GM18498 (cell line): ENCODE measurements around the gene SLC2A11.
A peak's percentile ranks its signal among the peaks of the same experiment; 100 is the strongest.

ENCODE experiments used
- ATAC-seq: cut with Tn5 transposase; IDR thresholded peaks from one replicate; pipeline ENCODE4 v1.9.1; 2021; ENCODE audit warnings: mild to moderate bottlenecking, moderate library complexity; ENCODE audit not compliant: unreplicated experiment

The SLC2A11 gene

DNA sequence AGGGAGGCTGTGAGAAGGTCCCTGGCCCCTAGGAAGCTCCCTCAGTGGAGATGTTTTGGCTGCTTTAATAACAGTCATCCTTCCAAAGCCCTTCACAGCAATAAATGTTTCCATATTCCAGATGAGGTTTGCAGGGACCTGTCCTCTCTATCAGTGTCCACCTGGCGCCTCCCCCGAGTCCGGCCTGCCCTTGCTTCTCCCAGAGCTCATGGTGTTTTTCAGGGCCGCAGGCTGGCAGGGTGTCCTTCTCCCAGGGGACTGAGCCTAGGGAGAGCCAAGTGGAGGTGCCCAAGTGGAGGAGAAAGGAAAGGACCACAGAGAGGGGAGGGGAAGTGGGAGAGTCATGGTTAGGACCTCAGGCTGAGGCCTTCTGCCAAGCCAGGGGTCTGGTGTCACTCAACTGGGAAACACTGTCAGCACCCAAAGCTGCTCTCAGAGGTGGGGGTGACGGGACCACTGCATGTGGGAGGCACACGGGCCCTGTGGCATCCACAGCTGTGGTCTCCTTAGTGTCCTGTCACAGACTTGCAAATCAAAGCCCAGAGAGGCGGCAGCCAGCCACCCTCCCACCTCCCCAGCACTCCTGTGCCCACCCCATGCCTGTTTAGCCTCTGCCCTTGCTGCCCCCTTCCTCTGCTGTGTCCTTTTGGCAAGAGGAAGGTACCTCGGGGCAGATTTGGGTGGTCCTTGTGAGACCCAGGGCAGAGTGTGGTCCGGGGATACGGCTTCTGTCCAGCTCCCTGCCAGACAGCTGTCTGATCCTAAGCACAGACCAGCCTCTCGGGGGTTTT lies 25.3 kb upstream of the SLC2A11 start:
- ATAC-seq: no peak

DNA sequence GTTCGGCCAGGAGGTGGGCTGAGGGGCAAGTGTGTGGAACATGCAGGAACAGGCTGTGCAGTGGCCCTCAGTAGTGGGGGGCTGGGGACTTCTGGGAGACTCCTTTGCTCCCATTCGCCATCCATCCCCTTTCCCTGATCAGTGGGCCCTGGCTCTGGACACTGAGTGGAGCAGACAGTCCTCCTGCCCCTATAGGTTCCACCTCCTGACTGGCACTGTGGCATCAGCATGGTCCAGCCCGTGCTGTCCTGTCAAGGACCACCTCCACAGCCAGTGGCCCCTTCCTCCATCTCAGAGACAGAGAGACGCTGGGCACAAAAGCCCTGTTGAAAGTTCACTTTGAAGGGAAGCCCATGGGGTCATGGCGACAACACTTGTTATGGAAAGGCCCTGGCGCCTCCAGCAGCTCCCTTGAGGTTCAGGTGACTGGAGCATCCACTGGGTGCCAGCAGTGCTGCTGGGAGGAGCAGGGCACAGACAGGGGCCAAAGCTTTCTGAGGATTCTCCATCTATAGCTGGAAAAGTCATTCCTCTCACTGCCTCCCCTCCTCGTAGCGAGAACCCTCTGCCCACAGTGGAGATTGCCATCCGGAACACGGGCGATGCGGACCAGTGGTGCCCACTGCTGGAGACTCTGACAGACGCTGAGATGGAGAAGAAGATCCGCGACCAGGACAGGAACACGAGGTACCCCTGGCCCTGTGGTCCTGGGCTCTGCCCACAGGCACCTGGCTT lies 24.5 kb upstream of the SLC2A11 start:
- no peak for ATAC-seq

DNA sequence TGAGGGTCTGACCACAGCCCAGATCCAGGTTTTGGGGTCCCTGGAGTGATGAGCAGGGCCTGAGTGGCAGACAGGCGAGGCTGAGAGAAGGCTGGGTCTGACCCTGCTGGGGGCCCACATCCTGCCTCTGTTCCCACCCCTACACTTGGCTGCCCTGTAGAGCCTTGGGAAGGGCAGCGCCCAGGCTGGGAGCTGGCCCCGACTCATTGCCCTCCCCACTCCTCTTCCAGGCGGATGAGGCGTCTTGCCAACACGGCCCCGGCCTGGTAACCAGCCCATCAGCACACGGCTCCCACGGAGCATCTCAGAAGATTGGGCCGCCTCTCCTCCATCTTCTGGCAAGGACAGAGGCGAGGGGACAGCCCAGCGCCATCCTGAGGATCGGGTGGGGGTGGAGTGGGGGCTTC lies 23.8 kb upstream of the SLC2A11 start:
- ATAC-seq: no peak

DNA sequence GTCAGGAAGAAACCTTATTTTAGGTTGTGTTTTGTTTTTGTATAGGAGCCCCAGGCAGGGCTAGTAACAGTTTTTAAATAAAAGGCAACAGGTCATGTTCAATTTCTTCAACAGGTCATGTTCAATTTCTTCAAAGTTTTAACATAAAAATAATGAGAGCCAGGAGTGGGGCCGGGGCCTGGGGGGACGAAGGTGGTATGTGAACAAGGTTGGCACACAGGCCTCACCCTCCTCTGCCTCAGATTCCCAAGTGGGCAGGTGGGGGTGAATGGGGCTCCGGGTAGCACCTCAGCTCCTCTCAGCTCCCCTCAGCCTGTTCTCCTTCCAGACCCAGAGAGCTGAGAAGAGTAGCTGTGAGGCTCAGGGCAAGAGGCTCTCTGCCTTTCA lies 23.3 kb upstream of the SLC2A11 start:
- no peak for ATAC-seq

DNA sequence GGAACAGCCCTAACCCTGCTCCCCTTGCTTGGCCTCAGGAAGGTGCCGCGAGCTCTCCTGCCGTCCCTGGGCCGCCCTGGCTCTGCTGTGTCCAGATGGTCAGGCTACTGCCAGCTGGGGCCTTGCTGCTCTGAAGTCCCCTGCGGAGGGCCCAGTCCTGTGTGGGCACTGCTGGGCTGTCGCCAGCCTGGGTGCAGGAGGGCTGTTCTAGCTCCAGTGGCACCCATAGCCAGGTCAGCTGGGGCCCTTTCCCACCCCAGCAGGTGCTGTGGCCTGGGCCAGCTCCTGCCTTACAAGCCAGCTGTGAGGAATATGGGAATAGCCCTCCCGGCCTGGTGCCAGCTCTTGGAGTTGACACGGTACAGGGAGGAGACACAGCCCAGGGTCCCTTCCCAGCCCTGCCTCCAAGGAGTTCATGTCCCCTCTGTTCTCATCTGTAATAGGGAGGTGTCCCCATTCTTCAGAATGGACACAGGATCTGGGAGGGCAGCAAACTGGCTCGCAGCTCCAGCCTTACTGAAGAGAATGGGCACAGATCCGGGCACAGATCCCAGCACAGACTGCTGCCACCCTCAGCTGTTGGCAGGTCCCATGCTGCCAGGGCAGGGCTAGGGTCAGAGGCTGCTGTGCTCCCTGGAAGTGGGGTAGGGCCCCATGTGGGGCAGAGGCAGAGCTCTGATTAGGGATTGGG lies 22.7 kb upstream of the SLC2A11 start:
- ATAC-seq: no peak

DNA sequence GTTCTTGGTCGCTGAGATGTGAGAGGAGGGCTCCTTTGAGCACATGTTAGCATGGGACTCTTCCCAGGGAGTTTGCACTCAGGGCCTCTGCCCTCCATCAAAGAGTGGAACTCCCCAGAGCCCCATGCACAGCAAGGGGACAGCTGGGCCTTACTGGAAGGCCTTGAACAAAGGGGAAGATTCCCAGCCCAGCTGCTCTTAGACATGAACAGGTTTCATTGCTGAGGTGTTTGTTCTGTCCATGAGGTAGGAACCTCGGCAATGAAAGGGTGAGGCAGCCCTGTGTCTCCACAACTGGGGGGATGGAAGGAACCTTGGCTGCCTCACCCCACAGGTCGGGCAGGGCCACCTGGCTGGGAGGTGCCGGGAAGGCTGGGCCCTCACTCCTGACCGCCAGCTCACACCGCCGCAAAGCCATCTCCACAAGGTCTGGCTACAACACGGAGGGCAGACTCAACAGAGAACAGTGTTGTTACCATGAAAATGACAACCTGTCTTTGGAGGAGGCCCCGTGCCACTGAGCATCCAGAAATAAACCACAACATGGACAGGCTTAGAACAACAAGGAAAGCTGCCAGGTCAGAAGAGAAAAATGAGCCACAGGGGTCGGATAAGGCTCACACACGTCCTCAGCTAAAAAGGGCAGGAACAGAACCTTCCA lies 22.1 kb upstream of the SLC2A11 start:
- ATAC-seq: no peak

- no peak for ATAC-seq
Measured at GRCh38 chr22:23836281-23836680, 21.4 kb upstream of the SLC2A11 start.

GRCh38 chr22:23836692-23837495 lies 20.8 kb upstream of the SLC2A11 start:
- no peak for ATAC-seq

DNA sequence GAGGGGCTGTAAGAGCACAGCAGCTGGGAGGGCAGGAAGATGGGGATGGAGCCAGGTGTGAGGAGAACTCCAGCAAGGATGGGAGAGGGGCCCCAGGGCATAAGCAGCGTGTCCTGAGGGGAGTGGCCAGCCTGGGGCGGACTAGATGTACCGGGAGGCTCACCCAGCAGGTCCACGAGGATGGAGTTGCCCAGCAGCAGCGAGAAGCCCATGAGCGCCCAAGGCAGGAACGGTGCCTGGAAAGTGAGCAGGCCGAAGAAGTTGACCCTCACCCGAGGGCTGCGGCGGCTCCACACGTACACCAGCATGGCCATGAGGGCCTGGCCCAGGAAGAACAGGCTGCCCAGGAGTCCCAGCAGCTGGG lies 20.2 kb upstream of the SLC2A11 start:
- no peak for ATAC-seq

DNA sequence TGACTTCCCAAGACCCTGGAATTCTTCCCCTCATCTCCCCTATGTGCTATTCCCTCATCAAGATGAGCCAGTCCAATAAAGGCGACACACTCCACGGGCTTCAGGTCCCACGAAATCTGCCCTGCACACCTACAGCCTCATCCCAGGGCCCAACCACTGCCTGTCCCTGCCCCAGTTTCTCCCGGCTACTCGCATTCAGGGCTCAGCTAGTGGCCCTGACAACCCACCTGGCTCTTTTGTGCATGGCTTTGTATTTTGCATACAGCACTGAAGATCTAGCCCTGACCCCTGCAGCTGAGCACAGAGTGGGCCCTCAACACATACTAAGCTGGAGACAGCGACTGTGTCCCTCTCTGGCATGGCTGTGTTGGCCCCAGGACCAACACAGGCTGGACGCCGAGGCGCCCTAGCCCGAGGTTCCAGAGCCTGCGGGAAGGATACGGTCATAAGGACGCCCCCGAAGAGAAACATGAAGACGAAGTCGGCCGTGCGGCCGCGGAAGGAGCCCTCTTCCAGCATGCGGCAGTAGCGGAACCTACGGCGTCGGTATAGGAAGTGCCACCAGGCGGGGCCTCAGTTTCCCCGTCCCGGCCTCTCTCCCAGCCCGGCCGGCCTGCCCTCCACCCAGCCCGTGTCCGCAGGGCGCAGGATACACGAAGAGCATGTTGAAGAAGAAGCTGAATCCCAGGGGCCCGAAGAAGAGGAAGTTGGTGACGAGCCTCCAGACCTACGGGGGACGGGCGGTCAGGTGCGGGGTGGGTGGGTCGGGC lies 19.6 kb upstream of the SLC2A11 start:
- ATAC-seq: no peak

DNA sequence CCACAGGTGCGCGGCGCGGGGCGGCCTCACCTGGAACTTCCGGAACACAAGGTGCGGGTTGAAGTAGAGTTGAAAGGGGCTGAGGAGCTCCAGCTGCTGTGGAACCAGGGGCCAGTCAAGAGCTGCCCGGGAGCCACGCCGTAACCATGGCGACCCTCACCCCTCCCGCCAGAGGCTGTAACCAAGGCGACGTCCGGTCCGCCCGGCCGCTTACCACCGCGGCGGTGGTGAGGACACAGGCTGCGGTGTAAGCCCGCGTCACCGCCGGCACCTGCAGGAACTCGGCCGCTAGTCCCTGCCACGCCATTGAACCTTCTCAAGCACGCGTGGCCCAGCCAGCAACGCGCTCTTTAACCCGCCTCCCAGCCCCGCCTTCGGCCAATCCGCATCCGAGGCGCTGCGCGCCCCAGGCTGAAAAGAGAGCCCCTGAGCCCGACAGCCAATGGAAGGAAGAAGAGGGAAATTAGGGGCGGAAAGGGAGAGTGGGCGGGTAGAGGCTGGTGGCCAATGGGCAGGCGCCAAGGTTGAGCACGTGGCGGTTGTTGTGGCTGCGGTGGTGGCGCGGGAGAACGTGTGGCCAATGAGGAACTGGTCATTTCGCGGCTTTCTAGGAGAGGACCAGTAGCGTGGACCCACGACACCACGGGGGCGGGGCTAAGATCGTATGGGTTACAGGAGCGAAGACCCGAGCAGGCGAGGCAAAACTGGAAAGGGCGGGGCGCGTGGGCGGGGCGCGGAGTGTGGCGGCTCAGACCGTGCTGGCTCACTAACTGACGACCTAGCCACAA lies 18.8 kb upstream of the SLC2A11 start, which contains the start of gene DERL3:
Gene DERL3 (minus strand): TSS at position 326 of the 788 bp plus-strand sequence. CDS start 19 bp downstream, at position 307.
- peak; percentile 83 for ATAC-seq

GRCh38 chr22:23840026-23840425 lies 17.6 kb upstream of the SLC2A11 start:
- ATAC-seq: no peak

DNA sequence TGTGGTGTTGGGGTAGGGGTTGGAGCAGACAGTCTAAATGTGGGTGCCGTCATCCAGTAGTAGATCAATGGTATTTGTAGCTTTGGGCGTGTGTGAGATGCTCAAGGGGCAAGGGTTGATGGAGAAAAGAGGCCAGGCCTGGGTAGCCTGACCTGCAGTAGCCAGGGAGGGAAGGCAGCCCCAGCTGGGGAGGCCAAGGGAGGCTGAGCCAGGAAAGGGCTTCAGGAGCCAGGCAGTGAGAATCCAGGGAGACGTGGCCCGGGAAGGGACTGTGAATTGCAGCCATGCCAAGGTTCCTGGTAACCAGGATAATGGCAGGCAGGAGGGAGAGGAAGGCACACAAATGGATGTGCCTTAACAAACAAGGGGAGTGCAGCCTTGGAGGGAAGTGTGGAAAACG lies 16.4 kb upstream of the SLC2A11 start:
- no peak for ATAC-seq

GRCh38 chr22:23841736-23842445 lies 15.8 kb upstream of the SLC2A11 start:
- ATAC-seq: no peak

- no peak for ATAC-seq
Measured at GRCh38 chr22:23842599-23842998, 15.1 kb upstream of the SLC2A11 start.

GRCh38 chr22:23844739-23845202 lies 12.9 kb upstream of the SLC2A11 start:
- peak; percentile 1 for ATAC-seq

DNA sequence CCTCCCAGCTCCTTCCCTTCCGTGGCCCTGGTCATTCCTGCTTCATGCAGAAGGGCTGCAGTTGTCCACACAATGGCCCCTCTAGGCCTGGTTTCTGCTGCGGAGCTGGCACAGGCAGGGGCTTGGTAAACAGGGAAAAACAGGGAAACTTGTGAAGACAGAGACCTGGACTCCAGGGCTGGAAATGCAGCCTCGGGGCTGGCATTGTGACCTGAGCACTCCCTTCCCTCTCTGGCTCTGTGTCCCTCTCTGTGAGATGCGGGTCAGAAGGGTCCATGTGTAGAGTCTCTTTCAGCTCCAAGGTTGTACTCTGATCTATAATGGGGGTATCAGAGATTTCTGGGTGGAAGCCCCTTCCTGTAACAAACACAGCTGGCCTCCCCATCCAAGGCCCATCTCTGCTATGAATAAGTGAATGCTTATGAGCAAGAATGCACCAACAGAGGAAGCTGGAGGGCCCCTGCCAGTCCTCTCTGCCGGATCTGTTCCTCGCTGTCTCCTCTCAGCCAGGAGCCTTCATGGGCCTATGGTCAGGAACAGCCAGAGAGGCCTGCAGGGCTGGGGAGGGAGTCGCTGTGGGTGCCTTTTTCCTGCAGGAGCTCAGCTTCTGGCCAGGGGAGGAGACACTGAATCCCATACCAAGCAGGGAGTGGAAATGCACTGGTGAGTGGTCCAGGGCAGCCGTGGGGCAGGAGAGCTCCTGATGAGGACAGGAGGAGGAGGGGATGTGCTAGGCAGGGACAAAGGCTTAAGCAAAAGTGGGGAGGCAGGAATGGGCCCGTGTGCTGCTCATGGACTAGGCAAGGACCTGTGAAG lies 12.2 kb upstream of the SLC2A11 start:
- no peak for ATAC-seq
